Skin of body (tissue), 2 donors: Measurements from ENCODE around the gene RGS3. TPM values are rescaled to one million over a fixed set of nuclear protein-coding genes. Genes with fewer than 3 reads are reported as not detected.
"Not testable (repeated sequence)": the region's sequence is repeated elsewhere in the genome, so short reads cannot be mapped to it uniquely, and the experiment has no call there.

Experiments
- DNase-seq: peaks from one replicate; lab custom pipeline; 2025; lab: John Stamatoyannopoulos, UW
- total RNA-seq: library from RNA; depleted of rRNA; stranded (reverse); fragments of >200 nt; gene quantifications from one replicate; pipeline ENCODE4 v1.2.3, GENCODE V29; 2014

The RGS3 gene
- total RNA-seq, 1 donor from 2014 or later, result 42.8 TPM

- no peak for DNase-seq
Observed at GRCh38 chr9:113543982-113544303, 80.4 kb downstream of the RGS3 start.

GRCh38 chr9:113545068-113545467 lies 81.5 kb downstream of the RGS3 start:
- no peak for DNase-seq

GRCh38 chr9:113546566-113546965 lies 83.0 kb downstream of the RGS3 start:
- DNase-seq, result no peak

- no peak for DNase-seq
Observed at GRCh38 chr9:113547501-113547900, 84.0 kb downstream of the RGS3 start.

- DNase-seq, result peak; percentile 11
Observed at GRCh38 chr9:113548221-113549041, 84.9 kb downstream of the RGS3 start.

- not testable (repeated sequence) for DNase-seq
Observed at GRCh38 chr9:113549892-113550291, 86.4 kb downstream of the RGS3 start.

- no peak for DNase-seq
Observed at GRCh38 chr9:113556877-113557593, 93.5 kb downstream of the RGS3 start.

- no peak for DNase-seq
Observed at GRCh38 chr9:113558632-113559502, 95.3 kb downstream of the RGS3 start.

GRCh38 chr9:113559834-113560800 lies 96.6 kb downstream of the RGS3 start:
- DNase-seq, result no peak

GRCh38 chr9:113562653-113563381 lies 99.3 kb downstream of the RGS3 start:
- DNase-seq, result no peak

GRCh38 chr9:113563826-113564497 lies 100.4 kb downstream of the RGS3 start:
- DNase-seq, result no peak

GRCh38 chr9:113564498-113565237 lies 101.1 kb downstream of the RGS3 start:
- peak; percentile 7 for DNase-seq

GRCh38 chr9:113566016-113566711 lies 102.6 kb downstream of the RGS3 start:
- no peak for DNase-seq

GRCh38 chr9:113566712-113567071 lies 103.2 kb downstream of the RGS3 start:
- DNase-seq, result no peak

- DNase-seq, result no peak
Observed at GRCh38 chr9:113567361-113568080, 104.0 kb downstream of the RGS3 start.

- DNase-seq, result no peak
Observed at GRCh38 chr9:113568081-113568435, 104.5 kb downstream of the RGS3 start.

GRCh38 chr9:113568571-113569321 lies 105.2 kb downstream of the RGS3 start:
- DNase-seq, result peak; percentile 16
